HL-60 (cell line): Measurements from ENCODE around the gene KRTAP20-3.

Experiments
- CTCF ChIP-seq: IDR thresholded peaks from one replicate; pipeline ENCODE4 v1.5.1; 2011; ENCODE audit warnings: low read length, control low read depth, inconsistent platforms; ENCODE audit not compliant: insufficient read depth
- POLR2AphosphoS5 ChIP-seq: IDR thresholded peaks from 2 replicates; pipeline ENCODE4 v1.6.1; 2012; ENCODE audit warnings: low read depth
- REST ChIP-seq: IDR thresholded peaks from 2 replicates; pipeline ENCODE4 v1.6.1; 2012; ENCODE audit warnings: low read depth; ENCODE audit not compliant: insufficient replicate concordance
- SPI1 ChIP-seq: IDR thresholded peaks from 2 replicates; pipeline ENCODE4 v1.6.1; 2012; ENCODE audit warnings: low read depth, mild to moderate bottlenecking, borderline replicate concordance

GRCh38 chr21:30676737-30677136 is 34.1 kb downstream of the KRTAP20-3 start:
- TF ChIP-seq CTCF (no peak), POLR2AphosphoS5 (no peak), REST (no peak), SPI1 (no peak)
